Measurements from ENCODE around the gene MARCHF10. TPM values are rescaled to one million over a fixed set of nuclear protein-coding genes. Genes with fewer than 3 reads are reported as not detected.

The MARCHF10 gene
- total and polyA plus RNA-seq, 7 donors: 0.09 to 2.1 (median 0.71) TPM; not detected in 2

DNA sequence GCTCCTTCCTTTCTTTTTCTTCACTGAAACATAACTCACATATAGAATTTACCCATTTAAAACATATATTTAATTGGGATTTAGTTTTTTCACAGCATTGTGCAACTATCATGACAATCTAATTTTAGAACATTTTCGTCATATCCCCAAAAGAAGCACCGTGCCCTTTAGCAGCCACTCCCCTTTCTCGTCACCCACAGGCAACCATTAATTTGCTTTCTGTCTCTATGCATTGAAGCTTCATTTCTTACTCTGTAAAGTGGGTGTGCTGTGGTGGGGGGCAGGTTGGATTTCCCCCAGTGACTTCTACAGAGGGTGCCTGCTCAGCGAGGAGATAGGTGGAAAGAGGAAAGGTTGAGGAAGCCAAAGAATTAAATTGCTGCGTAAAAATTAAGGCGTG is 144.8 kb downstream of the MARCHF10 start:
- H3K36me3 ChIP-seq: no peaks in the 10 kb centered on the region
- peaks cover 0 to 4% (median 1%) of the 10 kb centered on the region in 4 donors for H3K9me3 ChIP-seq
- no peak overlapping the region for H3K27ac ChIP-seq
- TF ChIP-seq POLR2AphosphoS5 (IDR thresholded peaks at IDR 0.05): no peak
- TF ChIP-seq EP300 (IDR thresholded peaks at IDR 0.05): no peak
- TF ChIP-seq POLR2A (IDR thresholded peaks at IDR 0.05): no peak
- TF ChIP-seq, protein P1, sequence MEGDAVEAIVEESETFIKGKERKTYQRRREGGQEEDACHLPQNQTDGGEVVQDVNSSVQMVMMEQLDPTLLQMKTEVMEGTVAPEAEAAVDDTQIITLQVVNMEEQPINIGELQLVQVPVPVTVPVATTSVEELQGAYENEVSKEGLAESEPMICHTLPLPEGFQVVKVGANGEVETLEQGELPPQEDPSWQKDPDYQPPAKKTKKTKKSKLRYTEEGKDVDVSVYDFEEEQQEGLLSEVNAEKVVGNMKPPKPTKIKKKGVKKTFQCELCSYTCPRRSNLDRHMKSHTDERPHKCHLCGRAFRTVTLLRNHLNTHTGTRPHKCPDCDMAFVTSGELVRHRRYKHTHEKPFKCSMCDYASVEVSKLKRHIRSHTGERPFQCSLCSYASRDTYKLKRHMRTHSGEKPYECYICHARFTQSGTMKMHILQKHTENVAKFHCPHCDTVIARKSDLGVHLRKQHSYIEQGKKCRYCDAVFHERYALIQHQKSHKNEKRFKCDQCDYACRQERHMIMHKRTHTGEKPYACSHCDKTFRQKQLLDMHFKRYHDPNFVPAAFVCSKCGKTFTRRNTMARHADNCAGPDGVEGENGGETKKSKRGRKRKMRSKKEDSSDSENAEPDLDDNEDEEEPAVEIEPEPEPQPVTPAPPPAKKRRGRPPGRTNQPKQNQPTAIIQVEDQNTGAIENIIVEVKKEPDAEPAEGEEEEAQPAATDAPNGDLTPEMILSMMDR (IDR thresholded peaks at IDR 0.05): no peak
- intact Hi-C loops (cut with DNase I): no loop called here
- H3K4me3 ChIP-seq: no peak overlapping the region
- no peaks in the 10 kb centered on the region for H3K4me1 ChIP-seq
- H3K27me3 ChIP-seq: no peaks in the 10 kb centered on the region
- 46 to 77% methylated on average over 6 of the region's 6 CpGs for WGBS, 2 donors
- no peak for DNase-seq

DNA sequence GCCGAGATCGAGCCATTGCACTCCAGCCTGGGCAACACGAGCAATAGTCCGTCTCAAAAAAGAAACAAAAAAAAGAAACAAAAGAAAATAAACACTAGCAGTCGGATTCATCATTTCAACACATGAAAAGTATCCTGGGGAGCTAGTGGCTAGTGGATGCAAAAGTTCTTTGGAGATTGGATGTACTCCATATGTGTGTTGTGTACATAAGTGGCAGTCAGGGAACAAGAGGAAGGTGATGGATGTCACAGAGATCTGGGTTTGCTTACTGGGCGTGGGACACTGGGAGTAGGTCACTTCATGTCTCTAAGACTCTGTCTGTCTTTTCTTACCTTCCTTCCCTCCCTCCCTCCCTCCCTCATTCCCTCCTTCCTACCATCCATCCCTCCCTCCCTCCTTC is 145.3 kb downstream of the MARCHF10 start:
- intact Hi-C loops (cut with DNase I): no loop called here
- 73 to 85% methylated on average over 6 of the region's 6 CpGs for WGBS, 2 donors

DNA sequence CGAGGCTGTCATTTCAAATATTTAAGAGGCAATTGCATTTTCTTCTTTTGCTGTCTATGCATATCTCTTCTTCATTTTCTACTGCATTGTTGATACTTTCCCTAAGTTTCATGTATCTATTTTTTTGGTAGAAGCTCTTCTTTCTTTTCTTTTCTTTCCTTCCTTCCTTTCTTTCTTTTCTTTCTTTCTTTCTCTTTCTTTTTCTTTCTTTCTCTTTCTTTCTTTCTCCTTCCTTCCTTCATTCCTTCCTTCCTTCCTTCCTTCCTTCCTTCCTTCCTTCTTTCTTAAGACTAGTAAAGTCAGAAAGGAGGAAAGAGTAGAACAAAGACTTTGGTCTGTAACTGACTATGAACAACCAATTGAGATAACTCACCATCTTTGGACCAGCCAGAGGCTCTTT is 146.8 kb downstream of the MARCHF10 start:
- Histone ChIP-seq H3K9me3 (peaks cover 0 to 4% (median 1%) of the 10 kb centered on the region in 4 donors), H3K4me3 (no peak overlapping the region), H3K4me1 (no peaks in the 10 kb centered on the region), H3K27me3 (no peaks in the 10 kb centered on the region), H3K27ac (no peak overlapping the region), H3K36me3 (no peaks in the 10 kb centered on the region)
- TF ChIP-seq POLR2AphosphoS5 (IDR thresholded peaks at IDR 0.05): no peak
- TF ChIP-seq POLR2A (IDR thresholded peaks at IDR 0.05): no peak
- no peak for TF ChIP-seq EP300 (IDR thresholded peaks at IDR 0.05)
- intact Hi-C loops (cut with DNase I): no loop called here
- no peak for DNase-seq
- 92 to 96% methylated on average over 1 of the region's 1 CpG for whole genome bisulfite sequencing, 2 donors

More for the DNA sequence above, 145.3 kb downstream of the MARCHF10 start:
- Histone ChIP-seq H3K4me1 (no peaks in the 10 kb centered on the region), H3K9me3 (peaks cover 0 to 4% (median 1%) of the 10 kb centered on the region in 4 donors), H3K27me3 (no peaks in the 10 kb centered on the region), H3K4me3 (no peak overlapping the region), H3K27ac (no peak overlapping the region), H3K36me3 (no peaks in the 10 kb centered on the region)
- TF ChIP-seq, protein P1 (IDR thresholded peaks at IDR 0.05): no peak
- no peak for TF ChIP-seq EP300 (IDR thresholded peaks at IDR 0.05)
- TF ChIP-seq POLR2A (IDR thresholded peaks at IDR 0.05): no peak
- TF ChIP-seq POLR2AphosphoS5 (IDR thresholded peaks at IDR 0.05): no peak
- DNase-seq: no peak

DNA sequence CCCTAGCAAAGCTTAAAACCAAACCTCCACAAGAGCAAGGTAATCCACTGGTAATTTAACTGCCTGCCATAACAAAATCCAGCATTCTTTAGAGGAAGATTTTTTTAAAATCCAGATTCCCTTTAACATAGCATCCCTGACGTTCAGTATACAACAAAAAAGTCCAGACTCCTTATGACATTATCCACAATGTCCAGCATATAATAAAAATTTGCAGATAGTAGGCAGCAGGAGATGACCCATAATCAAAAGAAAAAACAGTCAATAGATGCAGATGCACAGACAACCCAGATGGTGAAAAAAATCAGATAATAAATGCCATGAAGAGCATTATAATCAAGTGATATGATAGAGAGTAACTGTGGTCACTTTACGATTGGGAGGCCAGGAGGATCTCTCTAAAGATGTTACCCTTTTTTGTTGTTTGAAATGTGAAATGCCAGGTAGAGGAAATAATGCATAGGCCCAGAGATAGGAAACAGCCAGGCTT is 147.4 kb downstream of the MARCHF10 start:
- 94 to 95% methylated on average over 2 of the region's 2 CpGs for WGBS, 2 donors
- Histone ChIP-seq H3K4me3 (no peak overlapping the region), H3K9me3 (peaks cover 0 to 4% (median 1%) of the 10 kb centered on the region in 4 donors), H3K27ac (no peak overlapping the region), H3K36me3 (no peaks in the 10 kb centered on the region), H3K27me3 (no peaks in the 10 kb centered on the region), H3K4me1 (no peaks in the 10 kb centered on the region)
- intact Hi-C loops (cut with DNase I): no loop called here
- TF ChIP-seq, protein P1 (IDR thresholded peaks at IDR 0.05): no peak
- TF ChIP-seq POLR2A (IDR thresholded peaks at IDR 0.05) (no peak), POLR2AphosphoS5 (IDR thresholded peaks at IDR 0.05) (no peak), EP300 (IDR thresholded peaks at IDR 0.05) (no peak)
- no peak for DNase-seq

DNA sequence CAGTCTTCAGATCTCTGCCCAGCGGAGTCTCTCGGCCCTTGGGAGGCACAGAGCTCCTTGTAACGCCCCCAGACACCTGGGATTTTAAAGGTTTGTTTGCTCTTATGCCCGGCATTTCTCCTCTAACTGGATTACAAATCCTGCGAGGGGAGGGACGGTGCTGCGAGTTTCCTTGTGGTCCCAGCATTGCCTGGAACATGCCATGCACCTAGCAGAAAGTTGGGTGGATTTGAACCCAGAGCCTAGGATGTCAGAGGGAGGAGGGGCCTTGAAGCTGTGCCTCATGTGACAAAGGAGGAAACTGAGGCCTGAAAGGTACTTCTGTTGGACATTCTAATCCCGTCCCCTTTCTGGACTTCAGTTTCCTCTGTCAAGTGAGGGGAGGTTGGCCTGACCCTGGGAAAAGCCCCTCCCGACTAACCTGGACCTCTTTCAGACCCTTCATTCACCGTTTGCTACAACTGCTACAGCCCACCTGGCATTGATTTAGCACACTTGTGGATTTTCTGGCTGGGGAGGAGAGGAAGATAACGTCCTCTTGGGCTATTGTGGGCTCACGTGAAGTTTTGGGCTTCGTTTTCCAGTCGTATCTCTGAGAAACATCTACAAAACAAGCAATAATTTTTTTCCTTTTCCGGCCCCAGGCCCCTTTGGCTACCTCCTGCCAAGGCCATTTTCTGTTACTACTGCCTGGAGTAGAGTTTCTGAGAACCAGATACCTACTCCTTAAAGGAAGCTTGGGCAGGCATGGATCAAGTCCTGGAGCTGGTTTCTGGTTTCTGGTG is 149.8 kb downstream of the MARCHF10 start:
- H3K9me3 ChIP-seq: peaks cover 0 to 4% (median 1%) of the 10 kb centered on the region in 4 donors
- H3K4me1 ChIP-seq: peaks cover 0 to 13% (median 12%) of the 10 kb centered on the region in 4 donors
- no peaks in the 10 kb centered on the region for H3K36me3 ChIP-seq
- TF ChIP-seq POLR2A (IDR thresholded peaks at IDR 0.05) (no peak), EP300 (IDR thresholded peaks at IDR 0.05) (no peak), POLR2AphosphoS5 (IDR thresholded peaks at IDR 0.05) (no peak)
- TF ChIP-seq, protein P1 (IDR thresholded peaks at IDR 0.05): no peak
- intact Hi-C loops (cut with DNase I): no loop called here
- WGBS, 2 donors: 77 to 86% methylated on average over 15 of the region's 15 CpGs
- no peaks in the 10 kb centered on the region for H3K27me3 ChIP-seq
- no peak overlapping the region for H3K4me3 ChIP-seq
- H3K27ac ChIP-seq: no peak overlapping the region
- DNase-seq: peak; percentile 22
